ENCODE data around the gene WDR91. TPM values are rescaled to one million over a fixed set of nuclear protein-coding genes. Genes with fewer than 3 reads are reported as not detected.
"Not testable (repeated sequence)": the region's sequence is repeated elsewhere in the genome, so short reads cannot be mapped to it uniquely, and the experiment has no call there.

WDR91 gene
- total RNA-seq, 2 donors from 2014 or later: 9.2 to 11.3 TPM

GRCh38 chr7:135185471-135186260 lies 25.7 kb downstream of the WDR91 start:
- DNase-seq (ENCODE audit: low spot score): no peak
- intact Hi-C loops (cut with DNase I): loop anchor here in 1 of 2 donors (10.0 kb wide), 1 partner anchor 511 kb away; no protein-coding TSS in a partner anchor

GRCh38 chr7:135184254-135184841 lies 27.0 kb downstream of the WDR91 start:
- DNase-seq (ENCODE audit: low spot score): no peak
- intact Hi-C loops (cut with DNase I): loop anchor here in 1 of 2 donors (10.0 kb wide), 1 partner anchor 510 kb away; no protein-coding TSS in a partner anchor

GRCh38 chr7:135183478-135183877 lies 27.8 kb downstream of the WDR91 start:
- no peak for DNase-seq (ENCODE audit: low spot score)
- intact Hi-C loops (cut with DNase I): loop anchor here in 1 of 2 donors (10.0 kb wide), 1 partner anchor 509 kb away; no protein-coding TSS in a partner anchor

GRCh38 chr7:135181929-135182678 lies 29.2 kb downstream of the WDR91 start:
- no peak for DNase-seq (ENCODE audit: low spot score)
- intact Hi-C loops (cut with DNase I): loop anchor here in 1 of 2 donors (10.0 kb wide), 1 partner anchor 507 kb away; no protein-coding TSS in a partner anchor

- intact Hi-C loops (cut with DNase I): loop anchor here in 1 of 2 donors (10.0 kb wide), 1 partner anchor 507 kb away; no protein-coding TSS in a partner anchor
- DNase-seq (ENCODE audit: low spot score): no peak
Measured at GRCh38 chr7:135181261-135181928, 29.9 kb downstream of the WDR91 start.

- DNase-seq (ENCODE audit: low spot score): no peak
- intact Hi-C loops (cut with DNase I): loop anchor here in 1 of 2 donors (10.0 kb wide), 1 partner anchor 505 kb away; no protein-coding TSS in a partner anchor
Measured at GRCh38 chr7:135180122-135180521, 31.2 kb downstream of the WDR91 start.

GRCh38 chr7:135179321-135179925 lies 31.9 kb downstream of the WDR91 start:
- DNase-seq (ENCODE audit: low spot score): no peak
- intact Hi-C loops (cut with DNase I): no loop called here

- intact Hi-C loops (cut with DNase I): no loop called here
Measured at GRCh38 chr7:135178364-135178763, 33.0 kb downstream of the WDR91 start.

GRCh38 chr7:135177028-135177696 lies 34.2 kb downstream of the WDR91 start:
- DNase-seq (ENCODE audit: low spot score): no peak
- intact Hi-C loops (cut with DNase I): no loop called here

More at GRCh38 chr7:135178364-135178763, 33.0 kb downstream of the WDR91 start:
- DNase-seq (ENCODE audit: low spot score): no peak

GRCh38 chr7:135175931-135176330 lies 35.4 kb downstream of the WDR91 start:
- no peak for DNase-seq (ENCODE audit: low spot score)
- intact Hi-C loops (cut with DNase I): no loop called here

GRCh38 chr7:135174941-135175340 lies 36.4 kb downstream of the WDR91 start:
- intact Hi-C loops (cut with DNase I): no loop called here

GRCh38 chr7:135173916-135174315 lies 37.4 kb downstream of the WDR91 start:
- DNase-seq (ENCODE audit: low spot score); intact Hi-C loops (cut with DNase I): not testable (repeated sequence)

More at GRCh38 chr7:135174941-135175340, 36.4 kb downstream of the WDR91 start:
- no peak for DNase-seq (ENCODE audit: low spot score)

GRCh38 chr7:135171581-135172291 lies 39.6 kb downstream of the WDR91 start:
- DNase-seq (ENCODE audit: low spot score); intact Hi-C loops (cut with DNase I): not testable (repeated sequence)

- intact Hi-C loops (cut with DNase I): not testable (repeated sequence)
Measured at GRCh38 chr7:135170998-135171481, 40.3 kb downstream of the WDR91 start.

GRCh38 chr7:135170274-135170997 lies 40.9 kb downstream of the WDR91 start, which contains the start of gene CYREN:
CYREN (minus strand) TSS chr7:135170707; CDS start chr7:135168922, 1,785 bp downstream.
- intact Hi-C loops (cut with DNase I): no loop called here
- peak; percentile 98 for DNase-seq (ENCODE audit: low spot score)

More at GRCh38 chr7:135170998-135171481, 40.3 kb downstream of the WDR91 start:
- not testable (repeated sequence) for DNase-seq (ENCODE audit: low spot score)

GRCh38 chr7:135169964-135170273 lies 41.4 kb downstream of the WDR91 start:
- no peak for DNase-seq (ENCODE audit: low spot score)
- intact Hi-C loops (cut with DNase I): loop anchor here (5.0 to 10.0 kb wide), 3 partner anchors 183 to 485 kb away; partner anchors contain the start of gene AGBL3 (in 2 of the 2)
